Mammary epithelial cell (primary cell): ENCODE results near the gene C3orf20.

ENCODE experiments used
- CTCF ChIP-seq, 2 donors: IDR thresholded peaks in 1 of 2; conservative IDR thresholded peaks in 1 of 2; 2 replicates each; pipeline ENCODE4 v1.5.1; 2011 to 2012; ENCODE audit warnings: inconsistent platforms in 2 of 2, low read length in 2 of 2, mild to moderate bottlenecking in 2 of 2, control low read depth in 1 of 2, low read depth in 1 of 2; ENCODE audit not compliant: insufficient read depth in 1 of 2; ENCODE audit errors: extremely low read depth in 1 of 2
- EZH2 ChIP-seq: IDR thresholded peaks from 2 replicates; pipeline ENCODE4 v1.6.1; 2012; ENCODE audit warnings: low read length, inconsistent platforms, borderline replicate concordance

- TF ChIP-seq CTCF (conservative IDR thresholded peaks at IDR 0.05 in 1 of 2, IDR thresholded peaks at IDR 0.05 in 1 of 2; ENCODE audit: extremely low read depth in 1 of 2, insufficient read depth in 1 of 2, low read depth in 1 of 2, low read length in 2 of 2) (no peak), EZH2 (no peak)
Observed at GRCh38 chr3:14797731-14798130, 122.8 kb downstream of the C3orf20 start.
